ENCODE measurements around the gene LUZP1.

Gene LUZP1

DNA sequence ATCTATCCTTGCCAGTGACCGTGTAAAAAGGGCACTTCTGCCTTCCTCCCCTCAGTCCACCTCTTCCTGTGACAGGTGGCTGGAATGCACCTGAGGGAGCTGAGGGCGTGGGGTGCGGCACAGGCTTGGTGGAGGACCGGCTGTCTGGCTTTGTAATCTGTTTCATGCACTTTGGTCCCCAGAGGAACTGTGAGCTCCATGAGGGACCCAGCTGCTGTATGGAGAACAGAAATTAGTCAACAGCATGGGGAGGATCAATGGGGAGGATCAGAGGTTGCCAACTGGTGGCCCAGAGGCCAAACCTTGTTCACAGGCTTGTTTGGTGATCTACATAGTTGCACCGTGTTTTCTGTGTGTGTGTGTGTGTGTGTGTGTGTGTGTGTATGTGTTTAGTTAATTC is 19.0 kb upstream of the LUZP1 start:
- H3K4me1 ChIP-seq (ENCODE audit: control insufficient read depth, insufficient read depth, low read length): no peaks in the 10 kb centered on the region
- H3K4me3 ChIP-seq (ENCODE audit: low read depth, low read length): no peak overlapping the region
- ChIA-PET CTCF (interaction anchor here (1.0 to 11.1 kb wide), 4 partner anchors 8 to 209 kb away, joined by 3 to 333 read pairs (median 34); no protein-coding TSS in a partner anchor), POLR2A (no interaction called here)
- H3K27ac ChIP-seq (ENCODE audit: extremely low read depth, low read depth, low read length): no peak overlapping the region
- no peaks in the 10 kb centered on the region for H3K9me3 ChIP-seq (ENCODE audit: control insufficient read depth, insufficient read depth, low read depth, low read length)
- TF ChIP-seq, protein P1, sequence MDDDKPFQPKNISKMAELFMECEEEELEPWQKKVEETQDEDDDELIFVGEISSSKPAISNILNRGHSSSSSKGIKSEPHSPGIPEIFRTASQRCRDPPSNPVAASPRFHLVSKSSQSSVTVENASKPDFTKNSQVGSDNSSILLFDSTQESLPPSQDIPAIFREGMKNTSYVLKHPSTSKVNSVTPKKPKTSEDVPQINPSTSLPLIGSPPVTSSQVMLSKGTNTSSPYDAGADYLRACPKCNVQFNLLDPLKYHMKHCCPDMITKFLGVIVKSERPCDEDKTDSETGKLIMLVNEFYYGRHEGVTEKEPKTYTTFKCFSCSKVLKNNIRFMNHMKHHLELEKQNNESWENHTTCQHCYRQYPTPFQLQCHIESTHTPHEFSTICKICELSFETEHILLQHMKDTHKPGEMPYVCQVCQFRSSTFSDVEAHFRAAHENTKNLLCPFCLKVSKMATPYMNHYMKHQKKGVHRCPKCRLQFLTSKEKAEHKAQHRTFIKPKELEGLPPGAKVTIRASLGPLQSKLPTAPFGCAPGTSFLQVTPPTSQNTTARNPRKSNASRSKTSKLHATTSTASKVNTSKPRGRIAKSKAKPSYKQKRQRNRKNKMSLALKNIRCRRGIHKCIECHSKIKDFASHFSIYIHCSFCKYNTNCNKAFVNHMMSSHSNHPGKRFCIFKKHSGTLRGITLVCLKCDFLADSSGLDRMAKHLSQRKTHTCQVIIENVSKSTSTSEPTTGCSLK (tag by site-specific recombination; IDR thresholded peaks at IDR 0.05): no peak
- TF ChIP-seq, protein P2, sequence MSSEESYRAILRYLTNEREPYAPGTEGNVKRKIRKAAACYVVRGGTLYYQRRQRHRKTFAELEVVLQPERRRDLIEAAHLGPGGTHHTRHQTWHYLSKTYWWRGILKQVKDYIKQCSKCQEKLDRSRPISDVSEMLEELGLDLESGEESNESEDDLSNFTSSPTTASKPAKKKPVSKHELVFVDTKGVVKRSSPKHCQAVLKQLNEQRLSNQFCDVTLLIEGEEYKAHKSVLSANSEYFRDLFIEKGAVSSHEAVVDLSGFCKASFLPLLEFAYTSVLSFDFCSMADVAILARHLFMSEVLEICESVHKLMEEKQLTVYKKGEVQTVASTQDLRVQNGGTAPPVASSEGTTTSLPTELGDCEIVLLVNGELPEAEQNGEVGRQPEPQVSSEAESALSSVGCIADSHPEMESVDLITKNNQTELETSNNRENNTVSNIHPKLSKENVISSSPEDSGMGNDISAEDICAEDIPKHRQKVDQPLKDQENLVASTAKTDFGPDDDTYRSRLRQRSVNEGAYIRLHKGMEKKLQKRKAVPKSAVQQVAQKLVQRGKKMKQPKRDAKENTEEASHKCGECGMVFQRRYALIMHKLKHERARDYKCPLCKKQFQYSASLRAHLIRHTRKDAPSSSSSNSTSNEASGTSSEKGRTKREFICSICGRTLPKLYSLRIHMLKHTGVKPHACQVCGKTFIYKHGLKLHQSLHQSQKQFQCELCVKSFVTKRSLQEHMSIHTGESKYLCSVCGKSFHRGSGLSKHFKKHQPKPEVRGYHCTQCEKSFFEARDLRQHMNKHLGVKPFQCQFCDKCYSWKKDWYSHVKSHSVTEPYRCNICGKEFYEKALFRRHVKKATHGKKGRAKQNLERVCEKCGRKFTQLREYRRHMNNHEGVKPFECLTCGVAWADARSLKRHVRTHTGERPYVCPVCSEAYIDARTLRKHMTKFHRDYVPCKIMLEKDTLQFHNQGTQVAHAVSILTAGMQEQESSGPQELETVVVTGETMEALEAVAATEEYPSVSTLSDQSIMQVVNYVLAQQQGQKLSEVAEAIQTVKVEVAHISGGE (tag by site-specific recombination; conservative IDR thresholded peaks at IDR 0.05; ENCODE audit: low read depth): no peak
- TF ChIP-seq ZNF16 (tag by site-specific recombination; IDR thresholded peaks at IDR 0.05; ENCODE audit: low read depth) (no peak), ZBTB17 (tag by site-specific recombination; IDR thresholded peaks at IDR 0.05) (no peak), TCF7L2 (IDR thresholded peaks at IDR 0.05; ENCODE audit: borderline replicate concordance, low read depth, low read length) (no peak), ZNF513 (tag by site-specific recombination; IDR thresholded peaks at IDR 0.05) (no peak), ZNF544 (tag by site-specific recombination; IDR thresholded peaks at IDR 0.05) (no peak), ZNF670 (tag by site-specific recombination; IDR thresholded peaks at IDR 0.05; ENCODE audit: low read depth) (no peak), ZNF837 (tag by site-specific recombination; IDR thresholded peaks at IDR 0.05) (no peak), ZNF433 (tag by site-specific recombination; IDR thresholded peaks at IDR 0.05; ENCODE audit: low read depth) (no peak), ZNF146 (tag by site-specific recombination; IDR thresholded peaks at IDR 0.05) (no peak)
- TF ChIP-seq, protein P3, sequence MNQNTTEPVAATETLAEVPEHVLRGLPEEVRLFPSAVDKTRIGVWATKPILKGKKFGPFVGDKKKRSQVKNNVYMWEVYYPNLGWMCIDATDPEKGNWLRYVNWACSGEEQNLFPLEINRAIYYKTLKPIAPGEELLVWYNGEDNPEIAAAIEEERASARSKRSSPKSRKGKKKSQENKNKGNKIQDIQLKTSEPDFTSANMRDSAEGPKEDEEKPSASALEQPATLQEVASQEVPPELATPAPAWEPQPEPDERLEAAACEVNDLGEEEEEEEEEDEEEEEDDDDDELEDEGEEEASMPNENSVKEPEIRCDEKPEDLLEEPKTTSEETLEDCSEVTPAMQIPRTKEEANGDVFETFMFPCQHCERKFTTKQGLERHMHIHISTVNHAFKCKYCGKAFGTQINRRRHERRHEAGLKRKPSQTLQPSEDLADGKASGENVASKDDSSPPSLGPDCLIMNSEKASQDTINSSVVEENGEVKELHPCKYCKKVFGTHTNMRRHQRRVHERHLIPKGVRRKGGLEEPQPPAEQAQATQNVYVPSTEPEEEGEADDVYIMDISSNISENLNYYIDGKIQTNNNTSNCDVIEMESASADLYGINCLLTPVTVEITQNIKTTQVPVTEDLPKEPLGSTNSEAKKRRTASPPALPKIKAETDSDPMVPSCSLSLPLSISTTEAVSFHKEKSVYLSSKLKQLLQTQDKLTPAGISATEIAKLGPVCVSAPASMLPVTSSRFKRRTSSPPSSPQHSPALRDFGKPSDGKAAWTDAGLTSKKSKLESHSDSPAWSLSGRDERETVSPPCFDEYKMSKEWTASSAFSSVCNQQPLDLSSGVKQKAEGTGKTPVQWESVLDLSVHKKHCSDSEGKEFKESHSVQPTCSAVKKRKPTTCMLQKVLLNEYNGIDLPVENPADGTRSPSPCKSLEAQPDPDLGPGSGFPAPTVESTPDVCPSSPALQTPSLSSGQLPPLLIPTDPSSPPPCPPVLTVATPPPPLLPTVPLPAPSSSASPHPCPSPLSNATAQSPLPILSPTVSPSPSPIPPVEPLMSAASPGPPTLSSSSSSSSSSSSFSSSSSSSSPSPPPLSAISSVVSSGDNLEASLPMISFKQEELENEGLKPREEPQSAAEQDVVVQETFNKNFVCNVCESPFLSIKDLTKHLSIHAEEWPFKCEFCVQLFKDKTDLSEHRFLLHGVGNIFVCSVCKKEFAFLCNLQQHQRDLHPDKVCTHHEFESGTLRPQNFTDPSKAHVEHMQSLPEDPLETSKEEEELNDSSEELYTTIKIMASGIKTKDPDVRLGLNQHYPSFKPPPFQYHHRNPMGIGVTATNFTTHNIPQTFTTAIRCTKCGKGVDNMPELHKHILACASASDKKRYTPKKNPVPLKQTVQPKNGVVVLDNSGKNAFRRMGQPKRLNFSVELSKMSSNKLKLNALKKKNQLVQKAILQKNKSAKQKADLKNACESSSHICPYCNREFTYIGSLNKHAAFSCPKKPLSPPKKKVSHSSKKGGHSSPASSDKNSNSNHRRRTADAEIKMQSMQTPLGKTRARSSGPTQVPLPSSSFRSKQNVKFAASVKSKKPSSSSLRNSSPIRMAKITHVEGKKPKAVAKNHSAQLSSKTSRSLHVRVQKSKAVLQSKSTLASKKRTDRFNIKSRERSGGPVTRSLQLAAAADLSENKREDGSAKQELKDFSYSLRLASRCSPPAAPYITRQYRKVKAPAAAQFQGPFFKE (tag by site-specific recombination; IDR thresholded peaks at IDR 0.05; ENCODE audit: borderline replicate concordance): no peak
- TF ChIP-seq, protein P4, sequence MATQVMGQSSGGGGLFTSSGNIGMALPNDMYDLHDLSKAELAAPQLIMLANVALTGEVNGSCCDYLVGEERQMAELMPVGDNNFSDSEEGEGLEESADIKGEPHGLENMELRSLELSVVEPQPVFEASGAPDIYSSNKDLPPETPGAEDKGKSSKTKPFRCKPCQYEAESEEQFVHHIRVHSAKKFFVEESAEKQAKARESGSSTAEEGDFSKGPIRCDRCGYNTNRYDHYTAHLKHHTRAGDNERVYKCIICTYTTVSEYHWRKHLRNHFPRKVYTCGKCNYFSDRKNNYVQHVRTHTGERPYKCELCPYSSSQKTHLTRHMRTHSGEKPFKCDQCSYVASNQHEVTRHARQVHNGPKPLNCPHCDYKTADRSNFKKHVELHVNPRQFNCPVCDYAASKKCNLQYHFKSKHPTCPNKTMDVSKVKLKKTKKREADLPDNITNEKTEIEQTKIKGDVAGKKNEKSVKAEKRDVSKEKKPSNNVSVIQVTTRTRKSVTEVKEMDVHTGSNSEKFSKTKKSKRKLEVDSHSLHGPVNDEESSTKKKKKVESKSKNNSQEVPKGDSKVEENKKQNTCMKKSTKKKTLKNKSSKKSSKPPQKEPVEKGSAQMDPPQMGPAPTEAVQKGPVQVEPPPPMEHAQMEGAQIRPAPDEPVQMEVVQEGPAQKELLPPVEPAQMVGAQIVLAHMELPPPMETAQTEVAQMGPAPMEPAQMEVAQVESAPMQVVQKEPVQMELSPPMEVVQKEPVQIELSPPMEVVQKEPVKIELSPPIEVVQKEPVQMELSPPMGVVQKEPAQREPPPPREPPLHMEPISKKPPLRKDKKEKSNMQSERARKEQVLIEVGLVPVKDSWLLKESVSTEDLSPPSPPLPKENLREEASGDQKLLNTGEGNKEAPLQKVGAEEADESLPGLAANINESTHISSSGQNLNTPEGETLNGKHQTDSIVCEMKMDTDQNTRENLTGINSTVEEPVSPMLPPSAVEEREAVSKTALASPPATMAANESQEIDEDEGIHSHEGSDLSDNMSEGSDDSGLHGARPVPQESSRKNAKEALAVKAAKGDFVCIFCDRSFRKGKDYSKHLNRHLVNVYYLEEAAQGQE (tag by site-specific recombination; IDR thresholded peaks at IDR 0.05): no peak
- TF ChIP-seq, protein P5, sequence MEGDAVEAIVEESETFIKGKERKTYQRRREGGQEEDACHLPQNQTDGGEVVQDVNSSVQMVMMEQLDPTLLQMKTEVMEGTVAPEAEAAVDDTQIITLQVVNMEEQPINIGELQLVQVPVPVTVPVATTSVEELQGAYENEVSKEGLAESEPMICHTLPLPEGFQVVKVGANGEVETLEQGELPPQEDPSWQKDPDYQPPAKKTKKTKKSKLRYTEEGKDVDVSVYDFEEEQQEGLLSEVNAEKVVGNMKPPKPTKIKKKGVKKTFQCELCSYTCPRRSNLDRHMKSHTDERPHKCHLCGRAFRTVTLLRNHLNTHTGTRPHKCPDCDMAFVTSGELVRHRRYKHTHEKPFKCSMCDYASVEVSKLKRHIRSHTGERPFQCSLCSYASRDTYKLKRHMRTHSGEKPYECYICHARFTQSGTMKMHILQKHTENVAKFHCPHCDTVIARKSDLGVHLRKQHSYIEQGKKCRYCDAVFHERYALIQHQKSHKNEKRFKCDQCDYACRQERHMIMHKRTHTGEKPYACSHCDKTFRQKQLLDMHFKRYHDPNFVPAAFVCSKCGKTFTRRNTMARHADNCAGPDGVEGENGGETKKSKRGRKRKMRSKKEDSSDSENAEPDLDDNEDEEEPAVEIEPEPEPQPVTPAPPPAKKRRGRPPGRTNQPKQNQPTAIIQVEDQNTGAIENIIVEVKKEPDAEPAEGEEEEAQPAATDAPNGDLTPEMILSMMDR (tag by site-specific recombination; IDR thresholded peaks at IDR 0.05): no peak
- H3K36me3 ChIP-seq (ENCODE audit: control insufficient read depth in 2 of 2, insufficient read depth in 1 of 2, low read length in 2 of 2): no peaks in the 10 kb centered on the region
